PC-9 (cell line): ENCODE results near the gene RTN4R.

ENCODE experiments used
- CTCF ChIP-seq: fragments of 200-600 bp; sonication (generic); conservative IDR thresholded peaks from 2 replicates; pipeline ENCODE4 v1.6.1; 2017; ENCODE audit warnings: mixed run types, antibody characterized with exemption, mild to moderate bottlenecking, moderate library complexity
- EZH2 ChIP-seq: fragments of 200-600 bp; sonication (generic); IDR thresholded peaks from 2 replicates; pipeline ENCODE4 v1.8.0; 2017; ENCODE audit warnings: antibody characterized with exemption, low read depth

- TF ChIP-seq CTCF (no peak), EZH2 (no peak)
These were observed 33.8 kb downstream of the RTN4R start for GRCh38 chr22:20234314-20234682.
